ENCODE data around the gene DHRS7.

The DHRS7 gene

DNA sequence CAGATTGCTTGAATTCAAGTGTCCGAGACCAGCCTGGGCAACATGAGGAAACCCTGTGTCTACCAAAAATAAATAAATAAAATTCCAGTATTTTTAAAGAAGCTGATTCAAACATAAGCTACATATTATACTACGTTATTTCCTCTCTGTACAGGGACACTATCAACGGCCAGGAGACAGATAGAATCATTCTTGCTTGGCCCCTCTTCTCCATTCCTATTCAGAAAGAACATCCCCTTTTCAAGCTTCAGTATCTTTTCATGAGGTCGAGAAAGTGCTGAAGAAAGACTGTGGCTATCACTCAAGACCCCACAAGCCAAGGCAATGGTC, 314 bp upstream of the DHRS7 start:
- Histone ChIP-seq H3K4me1 (ENCODE audit: insufficient read depth, poor library complexity, severe bottlenecking) (peaks cover 18% of the 10 kb centered on the region), H3K27me3 (ENCODE audit: insufficient read depth, poor library complexity, severe bottlenecking) (no peaks in the 10 kb centered on the region), H3K27ac (ENCODE audit: poor library complexity, severe bottlenecking) (peak overlapping the region; percentile 81), H3K36me3 (ENCODE audit: low read depth) (peaks cover 15% of the 10 kb centered on the region; the same call in 1 of the 2 replicates), H3K9me3 (ENCODE audit: severe bottlenecking) (no peaks in the 10 kb centered on the region), H3K4me3 (ENCODE audit: severe bottlenecking) (peak overlapping the region; percentile 60)
- TF ChIP-seq, protein P1, sequence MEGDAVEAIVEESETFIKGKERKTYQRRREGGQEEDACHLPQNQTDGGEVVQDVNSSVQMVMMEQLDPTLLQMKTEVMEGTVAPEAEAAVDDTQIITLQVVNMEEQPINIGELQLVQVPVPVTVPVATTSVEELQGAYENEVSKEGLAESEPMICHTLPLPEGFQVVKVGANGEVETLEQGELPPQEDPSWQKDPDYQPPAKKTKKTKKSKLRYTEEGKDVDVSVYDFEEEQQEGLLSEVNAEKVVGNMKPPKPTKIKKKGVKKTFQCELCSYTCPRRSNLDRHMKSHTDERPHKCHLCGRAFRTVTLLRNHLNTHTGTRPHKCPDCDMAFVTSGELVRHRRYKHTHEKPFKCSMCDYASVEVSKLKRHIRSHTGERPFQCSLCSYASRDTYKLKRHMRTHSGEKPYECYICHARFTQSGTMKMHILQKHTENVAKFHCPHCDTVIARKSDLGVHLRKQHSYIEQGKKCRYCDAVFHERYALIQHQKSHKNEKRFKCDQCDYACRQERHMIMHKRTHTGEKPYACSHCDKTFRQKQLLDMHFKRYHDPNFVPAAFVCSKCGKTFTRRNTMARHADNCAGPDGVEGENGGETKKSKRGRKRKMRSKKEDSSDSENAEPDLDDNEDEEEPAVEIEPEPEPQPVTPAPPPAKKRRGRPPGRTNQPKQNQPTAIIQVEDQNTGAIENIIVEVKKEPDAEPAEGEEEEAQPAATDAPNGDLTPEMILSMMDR (IDR thresholded peaks at IDR 0.05; ENCODE audit: poor library complexity, severe bottlenecking): peak; percentile 63
- no peak for DNase-seq (ENCODE audit: low spot score)
- no peak for ATAC-seq (ENCODE audit: low read depth)

DNA sequence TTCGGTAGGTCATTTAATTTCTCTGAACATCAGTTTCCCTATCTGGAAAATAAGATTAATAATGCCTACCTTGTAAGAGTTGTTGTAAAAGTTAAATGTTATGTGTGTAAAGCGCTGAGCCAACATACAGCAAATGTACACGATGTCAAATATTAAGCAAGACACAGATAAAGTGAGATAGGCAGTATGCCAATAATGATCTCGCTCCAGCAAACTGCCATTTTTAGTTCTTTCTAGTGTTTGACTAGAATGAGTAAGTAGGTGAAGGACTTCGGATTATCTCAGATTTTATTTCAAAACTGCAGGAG, 840 bp downstream of the DHRS7 start:
- H3K9me3 ChIP-seq (ENCODE audit: severe bottlenecking): no peaks in the 10 kb centered on the region
- H3K27me3 ChIP-seq (ENCODE audit: insufficient read depth, poor library complexity, severe bottlenecking): no peaks in the 10 kb centered on the region
- ATAC-seq (ENCODE audit: low read depth) (no peak), DNase-seq (ENCODE audit: low spot score) (no peak)
- TF ChIP-seq, protein P1 (IDR thresholded peaks at IDR 0.05; ENCODE audit: poor library complexity, severe bottlenecking): no peak
- H3K27ac ChIP-seq (ENCODE audit: poor library complexity, severe bottlenecking): peak overlapping the region; percentile 81
- peak overlapping the region; percentile 60 for H3K4me3 ChIP-seq (ENCODE audit: severe bottlenecking)
- peaks cover 18% of the 10 kb centered on the region for H3K4me1 ChIP-seq (ENCODE audit: insufficient read depth, poor library complexity, severe bottlenecking)
- H3K36me3 ChIP-seq (ENCODE audit: low read depth): peaks cover 16% of the 10 kb centered on the region; the same call in 1 of the 2 replicates

DNA sequence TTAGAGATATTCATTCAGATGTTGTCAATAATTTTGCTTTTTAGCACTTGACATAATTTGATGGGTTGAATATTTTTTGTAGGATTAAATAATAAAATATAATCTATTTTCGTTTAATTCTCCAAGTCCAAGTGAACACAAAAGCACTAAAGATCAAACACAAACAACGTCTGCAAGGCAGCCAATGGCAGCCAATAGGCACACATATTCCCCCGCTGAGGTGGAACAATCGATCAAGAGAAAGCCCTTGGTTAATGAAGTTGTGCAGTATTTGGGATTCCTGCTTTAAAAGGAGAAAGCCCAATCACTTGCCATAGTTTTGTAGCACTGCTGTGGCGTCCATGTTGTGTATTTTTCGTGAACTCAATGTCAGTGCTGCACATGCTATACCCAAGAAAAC, 1.5 kb downstream of the DHRS7 start:
- Histone ChIP-seq H3K4me3 (ENCODE audit: severe bottlenecking) (no peak overlapping the region), H3K9me3 (ENCODE audit: severe bottlenecking) (no peaks in the 10 kb centered on the region), H3K27ac (ENCODE audit: poor library complexity, severe bottlenecking) (peak overlapping the region; percentile 81), H3K36me3 (ENCODE audit: low read depth) (peaks cover 16% of the 10 kb centered on the region; the same call in 1 of the 2 replicates), H3K4me1 (ENCODE audit: insufficient read depth, poor library complexity, severe bottlenecking) (peaks cover 18% of the 10 kb centered on the region), H3K27me3 (ENCODE audit: insufficient read depth, poor library complexity, severe bottlenecking) (no peaks in the 10 kb centered on the region)
- TF ChIP-seq, protein P1 (IDR thresholded peaks at IDR 0.05; ENCODE audit: poor library complexity, severe bottlenecking): no peak
- no peak for DNase-seq (ENCODE audit: low spot score)
- ATAC-seq (ENCODE audit: low read depth): no peak

DNA sequence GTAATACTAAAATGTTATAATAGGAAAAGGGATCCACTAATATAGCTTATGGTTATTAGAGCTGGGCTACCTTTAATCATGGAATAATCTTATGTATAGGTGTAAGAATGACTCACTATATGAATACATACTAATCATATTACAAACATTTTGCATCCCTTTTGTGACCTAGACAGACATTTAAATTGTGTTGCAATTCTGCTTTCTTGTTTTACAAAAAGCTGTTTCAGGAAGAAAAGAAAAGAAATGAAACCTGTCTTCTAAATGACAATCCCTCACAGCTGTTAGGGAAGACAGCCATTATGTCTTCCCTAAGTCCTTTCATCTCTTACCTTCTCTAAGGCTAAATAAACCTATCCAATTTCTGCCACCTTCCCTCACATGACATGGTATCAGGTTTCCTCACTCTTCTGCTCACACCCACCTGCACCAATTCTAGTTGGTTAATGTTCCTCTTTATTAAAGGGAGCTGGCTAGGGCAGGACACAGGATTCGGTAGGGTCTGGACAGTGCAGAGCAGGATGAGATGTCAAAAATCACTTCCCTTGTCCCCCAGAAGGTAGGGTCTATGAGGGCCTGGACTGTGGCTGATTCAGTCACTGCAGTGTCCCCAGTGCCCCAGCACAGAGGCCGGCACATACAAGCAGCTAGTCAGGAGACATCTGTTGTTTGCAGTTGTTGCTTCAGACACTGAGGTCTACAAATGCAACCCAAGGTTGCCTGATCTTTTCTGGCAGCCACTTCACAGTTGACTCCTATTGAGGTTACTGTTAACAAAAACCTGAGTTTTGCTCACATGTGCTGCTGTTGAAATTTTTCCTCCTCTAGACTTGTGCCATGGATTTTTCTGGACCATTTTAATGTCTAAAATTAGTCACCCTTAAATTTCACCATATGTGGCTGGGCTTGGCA, 3.7 kb downstream of the DHRS7 start:
- ATAC-seq (ENCODE audit: low read depth) (no peak), DNase-seq (ENCODE audit: low spot score) (no peak)
- peaks cover 18% of the 10 kb centered on the region for H3K4me1 ChIP-seq (ENCODE audit: insufficient read depth, poor library complexity, severe bottlenecking)
- no peaks in the 10 kb centered on the region for H3K27me3 ChIP-seq (ENCODE audit: insufficient read depth, poor library complexity, severe bottlenecking)
- no peaks in the 10 kb centered on the region for H3K9me3 ChIP-seq (ENCODE audit: severe bottlenecking)
- H3K27ac ChIP-seq (ENCODE audit: poor library complexity, severe bottlenecking): peak overlapping the region; percentile 28
- TF ChIP-seq, protein P1 (IDR thresholded peaks at IDR 0.05; ENCODE audit: poor library complexity, severe bottlenecking): no peak
- H3K4me3 ChIP-seq (ENCODE audit: severe bottlenecking): no peak overlapping the region
- H3K36me3 ChIP-seq (ENCODE audit: low read depth): peaks cover 16% of the 10 kb centered on the region; the same call in 1 of the 2 replicates

DNA sequence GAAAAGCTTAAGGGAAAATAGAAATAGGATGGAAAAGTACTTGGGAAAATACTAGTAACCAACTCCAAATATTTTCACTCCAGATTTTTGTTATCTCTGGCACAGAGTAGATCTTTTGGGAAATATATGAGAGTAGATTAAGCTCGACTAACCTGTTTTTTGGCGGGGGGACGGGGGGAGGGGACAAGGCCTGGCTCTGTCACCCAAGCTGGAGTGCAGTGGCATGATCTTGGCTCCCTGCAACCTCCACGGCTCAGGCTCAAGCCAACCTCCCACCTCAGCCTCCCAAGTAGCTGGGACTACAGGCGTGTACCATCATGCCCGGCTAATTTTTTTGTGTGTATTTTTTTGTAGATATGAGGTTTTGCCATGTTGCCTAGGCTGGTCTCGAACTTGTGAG, 4.8 kb downstream of the DHRS7 start:
- peak overlapping the region; percentile 28 for H3K27ac ChIP-seq (ENCODE audit: poor library complexity, severe bottlenecking)
- ATAC-seq (ENCODE audit: low read depth) (no peak), DNase-seq (ENCODE audit: low spot score) (no peak)

More for the DNA sequence above, 4.8 kb downstream of the DHRS7 start:
- H3K9me3 ChIP-seq (ENCODE audit: severe bottlenecking): no peaks in the 10 kb centered on the region
- TF ChIP-seq, protein P1 (IDR thresholded peaks at IDR 0.05; ENCODE audit: poor library complexity, severe bottlenecking): no peak
- peaks cover 14% of the 10 kb centered on the region for H3K4me1 ChIP-seq (ENCODE audit: insufficient read depth, poor library complexity, severe bottlenecking)
- no peaks in the 10 kb centered on the region for H3K27me3 ChIP-seq (ENCODE audit: insufficient read depth, poor library complexity, severe bottlenecking)
- H3K36me3 ChIP-seq (ENCODE audit: low read depth): peaks cover 22% of the 10 kb centered on the region
- H3K4me3 ChIP-seq (ENCODE audit: severe bottlenecking): no peak overlapping the region

All from RWPE2 (cell line).